NK-92 (cell line): Measurements from ENCODE around the gene CSMD2.
"Not testable (repeated sequence)": the region's sequence is repeated elsewhere in the genome, so short reads cannot be mapped to it uniquely, and the experiment has no call there.

Source experiments
- DNase-seq: peaks from one replicate; lab custom pipeline; 2025; ENCODE audit not compliant: unreplicated experiment; lab: John Stamatoyannopoulos, UW

The CSMD2 gene

GRCh38 chr1:34164771-34165391, at the start of gene CSMD2:
Gene CSMD2, minus strand, starts transcription at chr1:34165230. Its CDS starts 133 bp downstream, at chr1:34165097.
- DNase-seq, result no peak

GRCh38 chr1:34213956-34214355, 48.9 kb upstream of the CSMD2 start:
- no peak for DNase-seq

GRCh38 chr1:34212673-34213072, 47.6 kb upstream of the CSMD2 start:
- DNase-seq, result no peak

- no peak for DNase-seq
Observed at GRCh38 chr1:34199927-34200326, 34.9 kb upstream of the CSMD2 start.

GRCh38 chr1:34192621-34193020, 27.6 kb upstream of the CSMD2 start:
- DNase-seq, result no peak

GRCh38 chr1:34190692-34191091, 25.7 kb upstream of the CSMD2 start:
- no peak for DNase-seq

- DNase-seq, result no peak
Observed at GRCh38 chr1:34188985-34189384, 24.0 kb upstream of the CSMD2 start.

- no peak for DNase-seq
Observed at GRCh38 chr1:34188418-34188817, 23.4 kb upstream of the CSMD2 start.

- DNase-seq, result no peak
Observed at GRCh38 chr1:34186741-34187494, 21.9 kb upstream of the CSMD2 start.

GRCh38 chr1:34183381-34183780, 18.4 kb upstream of the CSMD2 start:
- DNase-seq, result not testable (repeated sequence)

GRCh38 chr1:34178072-34178471, 13.0 kb upstream of the CSMD2 start:
- no peak for DNase-seq

GRCh38 chr1:34176830-34177603, 12.0 kb upstream of the CSMD2 start, which contains the start of gene C1orf94:
Gene C1orf94, plus strand, starts transcription at chr1:34176907. Its CDS starts 883 bp downstream, at chr1:34177790.
- DNase-seq, result no peak

GRCh38 chr1:34175744-34176143, 10.7 kb upstream of the CSMD2 start:
- DNase-seq, result no peak

GRCh38 chr1:34167389-34167788, 2.4 kb upstream of the CSMD2 start:
- DNase-seq, result no peak

- DNase-seq, result no peak
Observed at GRCh38 chr1:34166625-34167361, 1.8 kb upstream of the CSMD2 start.

GRCh38 chr1:34166191-34166624, 1.2 kb upstream of the CSMD2 start:
- DNase-seq, result no peak

- DNase-seq, result no peak
Observed at GRCh38 chr1:34165422-34165921, 442 bp upstream of the CSMD2 start.

GRCh38 chr1:34163792-34164731, 968 bp downstream of the CSMD2 start:
- DNase-seq, result no peak

- DNase-seq, result no peak
Observed at GRCh38 chr1:34162852-34163766, 1.9 kb downstream of the CSMD2 start.
